HEK293 (cell line): ENCODE results near the gene AICDA.
"Not testable (repeated sequence)": the region's sequence is repeated elsewhere in the genome, so short reads cannot be mapped to it uniquely, and the experiment has no call there.

Experiments
- CTCF ChIA-PET: fragments of 350-600 bp; formaldehyde crosslinking; extraction: SDS; loops from one replicate; lab custom pipeline; 2021; ENCODE audit warnings: antibody characterized with exemption; lab: Yijun Ruan, JAX
- POLR2A ChIA-PET: fragments of 300-600 bp; formaldehyde crosslinking; extraction: SDS; loops from one replicate; lab custom pipeline; 2020; ENCODE audit warnings: antibody characterized with exemption, inconsistent platforms; lab: Yijun Ruan, JAX
- H3K27ac ChIP-seq: fragments of 200-500 bp; sonication (Bioruptor generic); 2 replicates; pipeline ENCODE4 v1.5.1; 2014; ENCODE audit warnings: low read depth, low read length, control low read depth, inconsistent platforms; ENCODE audit errors: extremely low read depth
- H3K36me3 ChIP-seq, 2 experiments: fragments of 200-500 bp in 1 of 2; sonication (Bioruptor generic) in 1 of 2; 1 replicate in 1 of 2; 2 replicates in 1 of 2; pipeline ENCODE4 v1.5.1; 2014 to 2017; ENCODE audit warnings: inconsistent platforms in 2 of 2, low read length in 2 of 2; ENCODE audit not compliant: control insufficient read depth in 2 of 2, insufficient read depth in 1 of 2
- H3K4me1 ChIP-seq: fragments of 200-500 bp; sonication (Bioruptor generic); 2 replicates; pipeline ENCODE4 v1.5.1; 2014; ENCODE audit warnings: mild to moderate bottlenecking, low read length, inconsistent platforms; ENCODE audit not compliant: control insufficient read depth, insufficient read depth
- H3K4me3 ChIP-seq: 2 replicates; pipeline ENCODE4 v1.5.1; 2011; ENCODE audit warnings: low read depth, mild to moderate bottlenecking, control low read depth, low read length, moderate library complexity
- H3K9me3 ChIP-seq: fragments of 200-500 bp; sonication (Bioruptor generic); 2 replicates; pipeline ENCODE4 v1.5.1; 2014; ENCODE audit warnings: low read depth, low read length, inconsistent platforms; ENCODE audit not compliant: control insufficient read depth, insufficient read depth
- FEZF1 ChIP-seq: fragments of 450-650 bp; formaldehyde crosslinking; IDR thresholded peaks from 2 replicates; pipeline ENCODE4 v1.5.1; 2016; ENCODE audit warnings: missing biosample characterization, missing genetic modification characterization
- KLF7 ChIP-seq: fragments of 450-650 bp; formaldehyde crosslinking; IDR thresholded peaks from 2 replicates; pipeline ENCODE4 v1.5.1; 2016; ENCODE audit warnings: missing biosample characterization, missing genetic modification characterization, borderline replicate concordance
- KLF8 ChIP-seq: fragments of 450-650 bp; formaldehyde crosslinking; IDR thresholded peaks from 2 replicates; pipeline ENCODE4 v1.5.1; 2016; ENCODE audit warnings: missing biosample characterization, missing genetic modification characterization
- PBX3 ChIP-seq: sonication (generic); formaldehyde crosslinking; IDR thresholded peaks from 2 replicates; pipeline ENCODE4 v1.8.1; 2022; ENCODE audit warnings: mild to moderate bottlenecking, moderate library complexity, missing genetic modification reagents
- SALL2 ChIP-seq: fragments of 450-650 bp; formaldehyde crosslinking; IDR thresholded peaks from 2 replicates; pipeline ENCODE4 v1.5.0; 2017; ENCODE audit warnings: missing biosample characterization, mild to moderate bottlenecking, missing genetic modification characterization, borderline replicate concordance
- SCRT2 ChIP-seq: fragments of 450-650 bp; formaldehyde crosslinking; IDR thresholded peaks from 2 replicates; pipeline ENCODE4 v1.5.1; 2016; ENCODE audit warnings: missing biosample characterization, missing genetic modification characterization
- ZBTB1 ChIP-seq: fragments of 450-650 bp; formaldehyde crosslinking; IDR thresholded peaks from 2 replicates; pipeline ENCODE4 v1.5.1; 2016; ENCODE audit warnings: missing biosample characterization, missing genetic modification characterization
- ZNF112 ChIP-seq: fragments of 450-650 bp; formaldehyde crosslinking; IDR thresholded peaks from 2 replicates; pipeline ENCODE4 v1.5.0; 2017; ENCODE audit warnings: missing biosample characterization, missing genetic modification characterization
- ZNF214 ChIP-seq: fragments of 450-650 bp; formaldehyde crosslinking; IDR thresholded peaks from 2 replicates; pipeline ENCODE4 v1.5.1; 2017; ENCODE audit warnings: missing biosample characterization, mild to moderate bottlenecking, missing genetic modification characterization, borderline replicate concordance
- ZNF423 ChIP-seq: fragments of 450-650 bp; formaldehyde crosslinking; IDR thresholded peaks from 2 replicates; pipeline ENCODE4 v1.5.1; 2016; ENCODE audit warnings: missing biosample characterization, missing genetic modification characterization
- ZNF561 ChIP-seq: fragments of 450-650 bp; IDR thresholded peaks from 2 replicates; pipeline ENCODE4 v1.5.1; 2018; ENCODE audit warnings: missing biosample characterization, missing genetic modification characterization, borderline replicate concordance
- ZNF664 ChIP-seq: fragments of 450-650 bp; formaldehyde crosslinking; IDR thresholded peaks from 2 replicates; pipeline ENCODE4 v1.5.1; 2016; ENCODE audit warnings: missing biosample characterization, missing genetic modification characterization
- ZSCAN23 ChIP-seq: fragments of 450-650 bp; formaldehyde crosslinking; IDR thresholded peaks from 2 replicates; pipeline ENCODE4 v1.5.1; 2016; ENCODE audit warnings: missing biosample characterization, missing genetic modification characterization
- TF ChIP-seq, protein P1 (sequence below): fragments of 450-650 bp; formaldehyde crosslinking; IDR thresholded peaks from 2 replicates; pipeline ENCODE4 v1.5.1; 2016; ENCODE audit warnings: missing biosample characterization, missing genetic modification characterization

The AICDA gene

DNA sequence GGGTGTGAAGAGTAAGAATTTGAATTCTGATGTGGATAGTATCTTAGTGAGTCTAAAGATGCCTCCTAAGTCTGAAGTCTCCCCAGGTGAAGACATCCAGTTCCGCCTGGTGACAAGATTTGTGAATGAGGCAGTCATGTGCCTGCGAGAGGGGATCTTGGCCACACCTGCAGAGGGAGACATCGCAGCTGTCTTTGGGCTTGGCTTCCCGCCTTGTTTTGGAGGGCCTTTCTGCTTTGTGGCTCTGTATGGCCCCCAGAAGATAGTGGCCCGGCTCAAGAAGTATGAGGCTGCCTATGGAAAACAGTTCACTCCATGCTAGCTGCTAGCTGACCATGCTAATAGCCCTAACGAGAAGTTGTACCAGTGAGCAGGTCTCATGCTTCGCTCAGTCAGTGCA lies 24.6 kb upstream of the AICDA start (continued):
- TF ChIP-seq ZNF561 (tag by site-specific recombination), result no peak
- TF ChIP-seq, protein P1, sequence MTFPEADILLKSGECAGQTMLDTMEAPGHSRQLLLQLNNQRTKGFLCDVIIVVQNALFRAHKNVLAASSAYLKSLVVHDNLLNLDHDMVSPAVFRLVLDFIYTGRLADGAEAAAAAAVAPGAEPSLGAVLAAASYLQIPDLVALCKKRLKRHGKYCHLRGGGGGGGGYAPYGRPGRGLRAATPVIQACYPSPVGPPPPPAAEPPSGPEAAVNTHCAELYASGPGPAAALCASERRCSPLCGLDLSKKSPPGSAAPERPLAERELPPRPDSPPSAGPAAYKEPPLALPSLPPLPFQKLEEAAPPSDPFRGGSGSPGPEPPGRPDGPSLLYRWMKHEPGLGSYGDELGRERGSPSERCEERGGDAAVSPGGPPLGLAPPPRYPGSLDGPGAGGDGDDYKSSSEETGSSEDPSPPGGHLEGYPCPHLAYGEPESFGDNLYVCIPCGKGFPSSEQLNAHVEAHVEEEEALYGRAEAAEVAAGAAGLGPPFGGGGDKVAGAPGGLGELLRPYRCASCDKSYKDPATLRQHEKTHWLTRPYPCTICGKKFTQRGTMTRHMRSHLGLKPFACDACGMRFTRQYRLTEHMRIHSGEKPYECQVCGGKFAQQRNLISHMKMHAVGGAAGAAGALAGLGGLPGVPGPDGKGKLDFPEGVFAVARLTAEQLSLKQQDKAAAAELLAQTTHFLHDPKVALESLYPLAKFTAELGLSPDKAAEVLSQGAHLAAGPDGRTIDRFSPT (tag by site-specific recombination), result no peak
- TF ChIP-seq KLF7, result no peak
- no peak for TF ChIP-seq FEZF1
- TF ChIP-seq ZNF112 (tag by site-specific recombination), result no peak

- no peak for TF ChIP-seq KLF8 (tag by site-specific recombination)
- no peak for TF ChIP-seq SALL2 (tag by site-specific recombination)
- TF ChIP-seq ZBTB1 (tag by site-specific recombination), result no peak
- no peak for TF ChIP-seq ZNF214 (tag by site-specific recombination)
- TF ChIP-seq ZNF423 (tag by site-specific recombination), result no peak
- TF ChIP-seq, all 188 proteins: peak for 0
- H3K4me1 ChIP-seq, result no peaks in the 10 kb centered on the region
- no peaks in the 10 kb centered on the region for H3K36me3 ChIP-seq
- no peak overlapping the region for H3K27ac ChIP-seq
- H3K9me3 ChIP-seq, result no peaks in the 10 kb centered on the region
- no peak overlapping the region for H3K4me3 ChIP-seq
- ChIA-PET CTCF (interaction anchor here (0.6 kb wide), 1 partner anchor 179 kb away, joined by 3 read pairs; no protein-coding TSS in a partner anchor), POLR2A (no interaction called here)
Measured at GRCh38 chr12:8636581-8636980, 23.9 kb upstream of the AICDA start.

DNA sequence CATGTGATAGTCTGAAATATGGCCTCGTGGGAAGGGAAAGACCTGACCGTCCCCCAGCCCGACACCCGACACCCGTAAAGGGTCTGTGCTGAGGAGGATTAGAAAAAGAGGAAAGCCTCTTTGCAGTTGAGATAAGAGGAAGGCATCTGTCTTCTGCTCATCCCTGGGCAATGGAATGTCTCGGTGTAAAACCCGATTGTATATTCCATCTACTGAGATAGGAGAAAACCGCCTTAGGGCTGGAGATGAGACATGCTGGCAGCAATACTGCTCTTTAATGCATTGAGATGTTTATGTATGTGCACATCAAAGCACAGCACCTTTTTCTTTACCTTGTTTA lies 23.3 kb upstream of the AICDA start:
- H3K4me3 ChIP-seq, result not testable (repeated sequence)

DNA sequence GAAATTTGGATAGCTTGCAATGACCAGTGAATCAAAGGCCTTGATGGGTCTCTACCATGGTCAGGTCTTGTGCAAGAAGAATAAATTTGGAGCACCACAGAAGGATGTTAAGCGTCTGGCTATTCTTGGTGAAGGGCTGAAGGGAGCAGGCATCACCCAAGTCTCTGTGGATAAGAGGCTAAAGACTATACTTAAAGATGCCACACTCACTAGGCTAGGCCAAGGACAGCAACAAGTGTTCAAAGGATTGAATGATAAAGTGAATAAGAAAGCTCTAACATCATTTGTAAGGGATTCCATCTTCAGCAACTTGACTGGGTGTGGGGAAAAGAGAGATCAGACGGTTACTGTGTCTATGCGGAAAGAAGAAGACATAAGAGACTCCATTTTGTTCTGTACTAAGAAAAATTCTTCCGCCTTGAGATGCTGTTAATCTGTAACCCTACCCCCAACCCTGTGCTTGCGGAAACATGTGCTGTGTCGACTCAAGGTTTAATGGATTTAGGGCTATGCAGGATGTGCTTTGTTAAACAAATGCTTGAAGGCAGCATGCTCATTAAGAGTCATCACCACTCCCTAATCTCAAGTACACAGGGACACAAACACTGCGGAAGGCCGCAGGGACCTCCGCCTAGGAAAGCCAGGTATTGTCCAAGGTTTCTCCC lies 22.8 kb upstream of the AICDA start:
- H3K36me3 ChIP-seq, H3K4me1 ChIP-seq, H3K9me3 ChIP-seq, POLR2A ChIA-PET, H3K4me3 ChIP-seq, H3K27ac ChIP-seq: not testable (repeated sequence)
- CTCF ChIA-PET, result interaction anchor here (1.4 kb wide), 1 partner anchor 91 kb away, joined by 4 read pairs; no protein-coding TSS in a partner anchor
- TF ChIP-seq SCRT2 (tag by site-specific recombination), result 0 out of 2 replicates have a peak, but pooled peaks have one; percentile 24

More for the DNA sequence above, 23.3 kb upstream of the AICDA start:
- H3K4me1 ChIP-seq, CTCF ChIA-PET, POLR2A ChIA-PET, H3K27ac ChIP-seq, H3K36me3 ChIP-seq, H3K9me3 ChIP-seq: not testable (repeated sequence)

GRCh38 chr12:8630131-8630530 lies 17.5 kb upstream of the AICDA start:
- Histone ChIP-seq H3K27ac (no peak overlapping the region), H3K9me3 (no peaks in the 10 kb centered on the region), H3K4me3 (no peak overlapping the region), H3K36me3 (no peaks in the 10 kb centered on the region), H3K4me1 (no peaks in the 10 kb centered on the region)
- TF ChIP-seq ZNF664 (tag by site-specific recombination), result peak; percentile 95
- no peak for TF ChIP-seq ZSCAN23 (tag by site-specific recombination)
- TF ChIP-seq PBX3 (CRISPR knock-in tag), result no peak
- ChIA-PET CTCF (interaction anchor here (1.3 to 2.2 kb wide), 2 partner anchors 21 to 86 kb away, joined by 4 to 10 read pairs; no protein-coding TSS in a partner anchor), POLR2A (no interaction called here)
